Left renal pelvis (tissue), 4 donors: ENCODE data around the gene XRCC4. TPM values are rescaled to one million over a fixed set of nuclear protein-coding genes. Genes with fewer than 3 reads are reported as not detected.
"Not testable (repeated sequence)": the region's sequence is repeated elsewhere in the genome, so short reads cannot be mapped to it uniquely, and the experiment has no call there.

Experiments
- DNase-seq, 4 donors: peaks; one replicate each; pipeline ENCODE4 v3.0.0-alpha.2; 2013; ENCODE audit warnings: low read depth in 4 of 4, low spot score in 3 of 4
- polyA plus RNA-seq, 4 donors: library from polyadenylated mRNA; unstranded; fragments of 120-200 nt; gene quantifications; one replicate each; pipeline ENCODE4 v1.2.1, GENCODE V29; 2013; ENCODE audit not compliant: insufficient read length in 4 of 4

The XRCC4 gene
- 10 to 100 TPM in 3 of 4 donors, 1 to 10 TPM in 1; 7.0 to 15.1 (median 12.3) TPM for polyA plus RNA-seq

- peak; percentile 92 to 97 (median 96) for DNase-seq
Measured at GRCh38 chr5:83076742-83077661, at the start of gene XRCC4, which contains the start of gene TMEM167A. XRCC4 (plus strand) TSS chr5:83077547; CDS start chr5:83104920, 27,373 bp downstream. TMEM167A (minus strand) TSS chr5:83077394; CDS start chr5:83077323, 71 bp downstream.

- no peak for DNase-seq
Measured at GRCh38 chr5:83029912-83030311, 47.4 kb upstream of the XRCC4 start.

GRCh38 chr5:83031381-83031780, 46.0 kb upstream of the XRCC4 start:
- no peak for DNase-seq

- no peak for DNase-seq
Measured at GRCh38 chr5:83034036-83034435, 43.3 kb upstream of the XRCC4 start.

GRCh38 chr5:83034528-83035207, 42.7 kb upstream of the XRCC4 start:
- DNase-seq, result no peak

GRCh38 chr5:83035373-83036100, 41.8 kb upstream of the XRCC4 start:
- DNase-seq, result no peak

GRCh38 chr5:83036991-83037575, 40.3 kb upstream of the XRCC4 start:
- no peak for DNase-seq

- DNase-seq, result no peak
Measured at GRCh38 chr5:83038924-83039323, 38.4 kb upstream of the XRCC4 start.

GRCh38 chr5:83042507-83042906, 34.8 kb upstream of the XRCC4 start:
- DNase-seq, result no peak

- DNase-seq, result no peak
Measured at GRCh38 chr5:83044926-83045325, 32.4 kb upstream of the XRCC4 start.

GRCh38 chr5:83048277-83048676, 29.1 kb upstream of the XRCC4 start:
- no peak for DNase-seq

GRCh38 chr5:83048811-83049210, 28.5 kb upstream of the XRCC4 start:
- DNase-seq, result no peak

GRCh38 chr5:83049370-83049885, 27.9 kb upstream of the XRCC4 start:
- peak in 2 of 4 donors; percentile 15 to 16 for DNase-seq

GRCh38 chr5:83050723-83051340, 26.5 kb upstream of the XRCC4 start:
- DNase-seq, result no peak

- no peak for DNase-seq
Measured at GRCh38 chr5:83055166-83055565, 22.2 kb upstream of the XRCC4 start.

- no peak for DNase-seq
Measured at GRCh38 chr5:83058726-83059125, 18.6 kb upstream of the XRCC4 start.

GRCh38 chr5:83059341-83059740, 18.0 kb upstream of the XRCC4 start:
- DNase-seq, result no peak

GRCh38 chr5:83066548-83067110, 10.7 kb upstream of the XRCC4 start:
- DNase-seq, result no peak

- DNase-seq, result not testable (repeated sequence)
Measured at GRCh38 chr5:83067377-83067776, 10.0 kb upstream of the XRCC4 start.
